MCF 10A (cell line): ENCODE data around the gene GPNMB. TPM values are rescaled to one million over a fixed set of nuclear protein-coding genes. Genes with fewer than 3 reads are reported as not detected.
"Not testable (repeated sequence)": the region's sequence is repeated elsewhere in the genome, so short reads cannot be mapped to it uniquely, and the experiment has no call there.

Experiments used
- BruUV-seq: library from RNA; stranded (reverse); fragments of 400-500 nt; replicated peaks from 2 replicates; lab custom pipeline; 2021; lab: Mats Ljungman, UMichigan
- CTCF ChIA-PET: fragments of 300-600 bp; sonication (Branson Sonifier 250); formaldehyde crosslinking; extraction: SDS; loops from one replicate; lab custom pipeline; 2021; ENCODE audit warnings: antibody characterized with exemption, inconsistent platforms; lab: Yijun Ruan, JAX
- POLR2A ChIA-PET: fragments of 300-600, 350-650 bp; sonication (Branson Sonifier 250); formaldehyde crosslinking; extraction: SDS; loops from one replicate; lab custom pipeline; 2020; ENCODE audit warnings: antibody characterized with exemption, inconsistent platforms; lab: Yijun Ruan, JAX
- DNase-seq: peaks from one replicate; pipeline ENCODE4 v3.0.0-alpha.2; 2018; ENCODE audit not compliant: unreplicated experiment
- H3K27ac Mint-ChIP-seq: one replicate; pipeline ENCODE4 v1.8.0; 2022; ENCODE audit warnings: mild to moderate bottlenecking, low read depth, mixed read lengths; ENCODE audit not compliant: unreplicated experiment
- H3K27me3 Mint-ChIP-seq: one replicate; pipeline ENCODE4 v1.8.0; 2022; ENCODE audit warnings: mixed read lengths; ENCODE audit not compliant: insufficient read depth, unreplicated experiment
- H3K36me3 Mint-ChIP-seq: one replicate; pipeline ENCODE4 v1.8.0; 2022; ENCODE audit warnings: mild to moderate bottlenecking, moderate library complexity, mixed read lengths; ENCODE audit not compliant: insufficient read depth, unreplicated experiment
- H3K4me1 Mint-ChIP-seq: one replicate; pipeline ENCODE4 v1.8.0; 2022; ENCODE audit warnings: mixed read lengths; ENCODE audit not compliant: insufficient read depth, unreplicated experiment
- H3K4me3 Mint-ChIP-seq: one replicate; pipeline ENCODE4 v1.8.0; 2022; ENCODE audit warnings: mild to moderate bottlenecking, moderate library complexity, mixed read lengths; ENCODE audit not compliant: unreplicated experiment
- H3K9me3 Mint-ChIP-seq: one replicate; pipeline ENCODE4 v1.8.0; 2022; ENCODE audit warnings: mixed read lengths; ENCODE audit not compliant: unreplicated experiment
- CTCF ChIP-seq: fragments of 200-600 bp; IDR thresholded peaks from one replicate; pipeline ENCODE4 v1.8.0; 2022; ENCODE audit warnings: antibody characterized with exemption, mild to moderate bottlenecking; ENCODE audit not compliant: unreplicated experiment
- intact Hi-C: fragments of 100-400 bp; cut with micrococcal nuclease; formaldehyde crosslinking; loops from 2 replicates; pipeline ENCODE4 v1.14.1; 2022
- total RNA-seq: library from RNA; stranded (reverse); gene quantifications from 2 replicates; pipeline ENCODE4 v1.2.3, GENCODE V29; 2022

GPNMB gene
- total RNA-seq, 1 experiment from 2014 or later, result 1.1 TPM

GRCh38 chr7:23308754-23309153 lies 62.2 kb downstream of the GPNMB start:
- ChIA-PET POLR2A (interaction anchor here (1.0 kb wide), 2 partner anchors 9 kb away, joined by 3 to 4 read pairs; no protein-coding TSS in a partner anchor), CTCF (no interaction called here)
- no peak overlapping the region for H3K4me3 Mint-ChIP-seq
- no peak for DNase-seq
- no peaks in the 10 kb centered on the region for H3K4me1 Mint-ChIP-seq
- BruUV-seq, result no TSS peak
- H3K36me3 Mint-ChIP-seq, result peaks cover 57% of the 10 kb centered on the region
- no peaks in the 10 kb centered on the region for H3K9me3 Mint-ChIP-seq
- no peak for TF ChIP-seq CTCF
- no peak overlapping the region for H3K27ac Mint-ChIP-seq
- intact Hi-C loops, result no loop called here
- no peaks in the 10 kb centered on the region for H3K27me3 Mint-ChIP-seq

- H3K9me3 Mint-ChIP-seq, BruUV-seq, H3K4me3 Mint-ChIP-seq, H3K4me1 Mint-ChIP-seq, H3K27me3 Mint-ChIP-seq, H3K27ac Mint-ChIP-seq, intact Hi-C loops, DNase-seq: not testable (repeated sequence)
- CTCF ChIA-PET, result interaction anchor here (1.3 kb wide), 1 partner anchor 46 kb away, joined by 3 read pairs; no protein-coding TSS in a partner anchor
- peaks cover 44% of the 10 kb centered on the region for H3K36me3 Mint-ChIP-seq
- POLR2A ChIA-PET, result interaction anchor here (1.2 to 2.8 kb wide), 4 partner anchors 13 to 35 kb away, joined by 4 to 12 read pairs (median 4); partner anchors contain the start of gene MALSU1
Observed at GRCh38 chr7:23312141-23312540, 65.6 kb downstream of the GPNMB start.

- H3K9me3 Mint-ChIP-seq, result no peaks in the 10 kb centered on the region
- H3K27me3 Mint-ChIP-seq, result no peaks in the 10 kb centered on the region
- ChIA-PET CTCF (interaction anchor here (0.7 to 0.9 kb wide), 3 partner anchors 13 to 114 kb away, joined by 3 to 4 read pairs (median 3); no protein-coding TSS in a partner anchor), POLR2A (interaction anchor here (0.8 to 2.5 kb wide), 7 partner anchors 12 to 185 kb away, joined by 3 to 19 read pairs (median 5); partner anchors contain the start of gene MALSU1)
- TF ChIP-seq CTCF, result no peak
- no TSS peak for BruUV-seq
- H3K4me3 Mint-ChIP-seq, result no peak overlapping the region
- intact Hi-C loops, result no loop called here
- DNase-seq, result peak; percentile 84
- peaks cover 6% of the 10 kb centered on the region for H3K4me1 Mint-ChIP-seq
- H3K36me3 Mint-ChIP-seq, result peaks cover 32% of the 10 kb centered on the region
- H3K27ac Mint-ChIP-seq, result no peak overlapping the region
Observed at GRCh38 chr7:23315366-23315765, 68.8 kb downstream of the GPNMB start.

Other genes with a start within 250 kb of the GPNMB start
- gene HYCC1, start 232.6 kb upstream of the GPNMB start, total RNA-seq, result 48.9 and 49.1 TPM in 2 replicates
- gene KLHL7, start 141.0 kb upstream of the GPNMB start, total RNA-seq, result 17.9 and 19.1 TPM in 2 replicates
- 41.3 and 42.0 TPM in 2 replicates for gene NUP42, start 64.7 kb upstream of the GPNMB start, total RNA-seq
- 64.8 and 78.3 TPM in 2 replicates for gene MALSU1, start 52.6 kb downstream of the GPNMB start, total RNA-seq
- 27.0 and 29.8 TPM in 2 replicates for gene IGF2BP3, start 223.7 kb downstream of the GPNMB start, total RNA-seq